GM18511 (cell line): Measurements from ENCODE around the gene GPRIN2.
"Not testable (repeated sequence)": the region's sequence is repeated elsewhere in the genome, so short reads cannot be mapped to it uniquely, and the experiment has no call there.

Source experiments
- ATAC-seq: cut with Tn5 transposase; IDR thresholded peaks from one replicate; pipeline ENCODE4 v1.9.1; 2021; ENCODE audit warnings: mild to moderate bottlenecking, moderate library complexity; ENCODE audit not compliant: unreplicated experiment

GPRIN2 gene

GRCh38 chr10:46538717-46539426 is 17.6 kb downstream of the GPRIN2 start:
- no peak for ATAC-seq

- ATAC-seq, result no peak
Measured at GRCh38 chr10:46538155-46538554, 18.3 kb downstream of the GPRIN2 start.

- no peak for ATAC-seq
Measured at GRCh38 chr10:46537309-46537708, 19.1 kb downstream of the GPRIN2 start.

- no peak for ATAC-seq
Measured at GRCh38 chr10:46536781-46537180, 19.7 kb downstream of the GPRIN2 start.

- no peak for ATAC-seq
Measured at GRCh38 chr10:46536171-46536570, 20.3 kb downstream of the GPRIN2 start.

- no peak for ATAC-seq
Measured at GRCh38 chr10:46534828-46535524, 21.5 kb downstream of the GPRIN2 start.

- ATAC-seq, result not testable (repeated sequence)
Measured at GRCh38 chr10:46532256-46532655, 24.2 kb downstream of the GPRIN2 start.

- no peak for ATAC-seq
Measured at GRCh38 chr10:46530249-46531186, 25.9 kb downstream of the GPRIN2 start.

GRCh38 chr10:46529742-46530141 is 26.7 kb downstream of the GPRIN2 start:
- not testable (repeated sequence) for ATAC-seq

- ATAC-seq, result no peak
Measured at GRCh38 chr10:46528675-46529615, 27.5 kb downstream of the GPRIN2 start.

- no peak for ATAC-seq
Measured at GRCh38 chr10:46528171-46528671, 28.2 kb downstream of the GPRIN2 start.

GRCh38 chr10:46527241-46527811 is 29.1 kb downstream of the GPRIN2 start:
- ATAC-seq, result no peak

- no peak for ATAC-seq
Measured at GRCh38 chr10:46526682-46527038, 29.8 kb downstream of the GPRIN2 start.

- ATAC-seq, result no peak
Measured at GRCh38 chr10:46525824-46526681, 30.4 kb downstream of the GPRIN2 start.

- ATAC-seq, result no peak
Measured at GRCh38 chr10:46525177-46525823, 31.2 kb downstream of the GPRIN2 start.

GRCh38 chr10:46524472-46525176 is 31.8 kb downstream of the GPRIN2 start:
- ATAC-seq, result no peak

- ATAC-seq, result no peak
Measured at GRCh38 chr10:46523962-46524471, 32.4 kb downstream of the GPRIN2 start.
